ENCODE results near the gene EIF4E2.

DNA sequence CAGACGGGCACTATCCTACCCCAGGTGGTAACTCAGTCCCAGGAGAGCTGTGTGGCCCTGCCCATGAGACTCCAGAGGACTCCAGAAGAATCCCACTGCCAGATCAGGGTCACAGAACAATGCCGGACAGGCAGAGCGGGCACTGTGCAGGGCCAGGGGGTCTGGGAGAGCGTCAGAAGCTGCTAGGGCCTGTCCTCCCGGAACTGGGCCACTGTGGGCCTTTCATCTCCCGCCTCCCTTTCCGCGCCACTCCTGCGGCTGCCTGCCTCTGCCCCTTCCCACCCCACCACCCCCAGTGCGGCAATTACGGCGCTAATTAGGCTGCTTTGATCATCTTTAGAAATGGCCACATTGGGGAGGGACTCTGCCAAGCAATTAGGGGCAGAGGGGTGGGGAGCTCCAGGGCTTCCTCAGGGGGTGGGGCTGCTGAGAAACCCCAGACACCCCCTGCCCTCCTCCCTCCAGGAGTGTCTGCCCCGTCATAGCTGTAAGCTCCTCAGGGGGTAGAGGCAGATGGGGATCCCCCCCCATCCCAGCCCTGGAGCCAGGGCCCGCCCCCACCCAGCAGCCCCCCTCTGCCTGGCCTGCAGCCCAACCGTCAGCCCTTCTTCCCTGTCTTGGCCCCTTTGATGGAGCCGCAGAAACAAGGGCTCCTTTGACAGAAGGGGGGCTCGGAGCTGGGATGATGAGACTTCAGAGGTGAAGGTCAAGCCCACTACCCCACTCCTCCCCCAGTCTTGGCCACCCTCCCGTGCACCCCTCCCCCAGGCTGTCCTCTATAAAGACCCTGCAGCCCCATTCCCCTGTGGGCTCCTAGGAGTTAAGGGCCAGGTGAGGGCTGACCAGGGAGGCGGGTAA, 30.7 kb upstream of the EIF4E2 start, which contains the start of gene PRSS56:
- TF ChIP-seq, protein P1, sequence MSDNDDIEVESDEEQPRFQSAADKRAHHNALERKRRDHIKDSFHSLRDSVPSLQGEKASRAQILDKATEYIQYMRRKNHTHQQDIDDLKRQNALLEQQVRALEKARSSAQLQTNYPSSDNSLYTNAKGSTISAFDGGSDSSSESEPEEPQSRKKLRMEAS (IDR thresholded peaks at IDR 0.05) = no peak
- TF ChIP-seq ZBTB7A (IDR thresholded peaks at IDR 0.05; ENCODE audit: low read depth) = no peak
- TF ChIP-seq YY1 (IDR thresholded peaks at IDR 0.05; ENCODE audit: low read depth) = no peak
- no peak for TF ChIP-seq TCF12 (IDR thresholded peaks at IDR 0.05; ENCODE audit: low read depth)
- TF ChIP-seq TAF1 (IDR thresholded peaks at IDR 0.05; ENCODE audit: low read depth) = no peak
- TF ChIP-seq EP300 (IDR thresholded peaks at IDR 0.05; ENCODE audit: borderline replicate concordance) = no peak
- TF ChIP-seq, protein P2, sequence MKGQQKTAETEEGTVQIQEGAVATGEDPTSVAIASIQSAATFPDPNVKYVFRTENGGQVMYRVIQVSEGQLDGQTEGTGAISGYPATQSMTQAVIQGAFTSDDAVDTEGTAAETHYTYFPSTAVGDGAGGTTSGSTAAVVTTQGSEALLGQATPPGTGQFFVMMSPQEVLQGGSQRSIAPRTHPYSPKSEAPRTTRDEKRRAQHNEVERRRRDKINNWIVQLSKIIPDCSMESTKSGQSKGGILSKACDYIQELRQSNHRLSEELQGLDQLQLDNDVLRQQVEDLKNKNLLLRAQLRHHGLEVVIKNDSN (IDR thresholded peaks at IDR 0.05) = no peak
- no peak for TF ChIP-seq FOXM1 (IDR thresholded peaks at IDR 0.05; ENCODE audit: borderline replicate concordance, low read depth)
- TF ChIP-seq, protein P3, sequence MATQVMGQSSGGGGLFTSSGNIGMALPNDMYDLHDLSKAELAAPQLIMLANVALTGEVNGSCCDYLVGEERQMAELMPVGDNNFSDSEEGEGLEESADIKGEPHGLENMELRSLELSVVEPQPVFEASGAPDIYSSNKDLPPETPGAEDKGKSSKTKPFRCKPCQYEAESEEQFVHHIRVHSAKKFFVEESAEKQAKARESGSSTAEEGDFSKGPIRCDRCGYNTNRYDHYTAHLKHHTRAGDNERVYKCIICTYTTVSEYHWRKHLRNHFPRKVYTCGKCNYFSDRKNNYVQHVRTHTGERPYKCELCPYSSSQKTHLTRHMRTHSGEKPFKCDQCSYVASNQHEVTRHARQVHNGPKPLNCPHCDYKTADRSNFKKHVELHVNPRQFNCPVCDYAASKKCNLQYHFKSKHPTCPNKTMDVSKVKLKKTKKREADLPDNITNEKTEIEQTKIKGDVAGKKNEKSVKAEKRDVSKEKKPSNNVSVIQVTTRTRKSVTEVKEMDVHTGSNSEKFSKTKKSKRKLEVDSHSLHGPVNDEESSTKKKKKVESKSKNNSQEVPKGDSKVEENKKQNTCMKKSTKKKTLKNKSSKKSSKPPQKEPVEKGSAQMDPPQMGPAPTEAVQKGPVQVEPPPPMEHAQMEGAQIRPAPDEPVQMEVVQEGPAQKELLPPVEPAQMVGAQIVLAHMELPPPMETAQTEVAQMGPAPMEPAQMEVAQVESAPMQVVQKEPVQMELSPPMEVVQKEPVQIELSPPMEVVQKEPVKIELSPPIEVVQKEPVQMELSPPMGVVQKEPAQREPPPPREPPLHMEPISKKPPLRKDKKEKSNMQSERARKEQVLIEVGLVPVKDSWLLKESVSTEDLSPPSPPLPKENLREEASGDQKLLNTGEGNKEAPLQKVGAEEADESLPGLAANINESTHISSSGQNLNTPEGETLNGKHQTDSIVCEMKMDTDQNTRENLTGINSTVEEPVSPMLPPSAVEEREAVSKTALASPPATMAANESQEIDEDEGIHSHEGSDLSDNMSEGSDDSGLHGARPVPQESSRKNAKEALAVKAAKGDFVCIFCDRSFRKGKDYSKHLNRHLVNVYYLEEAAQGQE (IDR thresholded peaks at IDR 0.05; ENCODE audit: low read depth) = no peak

All from Ishikawa (cell line).